HG03342 (cell line): Measurements from ENCODE around the gene PRPF8.

Experiments used
- ATAC-seq: cut with Tn5 transposase; IDR thresholded peaks from one replicate; pipeline ENCODE4 v1.9.1; 2021; ENCODE audit warnings: mild to moderate bottlenecking, moderate library complexity; ENCODE audit not compliant: unreplicated experiment

The PRPF8 gene

GRCh38 chr17:1646199-1646875 is 38.3 kb downstream of the PRPF8 start:
- ATAC-seq: no peak

- ATAC-seq: no peak
These were observed 39.2 kb downstream of the PRPF8 start, which contains the start of gene SCARF1 for GRCh38 chr17:1645207-1646171. Gene SCARF1 (minus strand): TSS chr17:1645732. CDS start chr17:1645697, 35 bp downstream.

GRCh38 chr17:1644493-1645206 is 40.0 kb downstream of the PRPF8 start:
- no peak for ATAC-seq

- no peak for ATAC-seq
These were observed 40.6 kb downstream of the PRPF8 start for GRCh38 chr17:1643999-1644492.

- ATAC-seq: no peak
These were observed 41.2 kb downstream of the PRPF8 start for GRCh38 chr17:1643293-1643998.

- no peak for ATAC-seq
These were observed 43.6 kb downstream of the PRPF8 start for GRCh38 chr17:1641065-1641403.

- no peak for ATAC-seq
These were observed 44.2 kb downstream of the PRPF8 start for GRCh38 chr17:1640329-1641064.

- ATAC-seq: no peak
These were observed 45.0 kb downstream of the PRPF8 start for GRCh38 chr17:1639549-1640180.

GRCh38 chr17:1638624-1639300 is 45.9 kb downstream of the PRPF8 start:
- no peak for ATAC-seq

- no peak for ATAC-seq
These were observed 46.5 kb downstream of the PRPF8 start for GRCh38 chr17:1638171-1638590.

- no peak for ATAC-seq
These were observed 47.9 kb downstream of the PRPF8 start for GRCh38 chr17:1636732-1637285.

GRCh38 chr17:1635675-1636465 is 48.8 kb downstream of the PRPF8 start:
- ATAC-seq: no peak

- no peak for ATAC-seq
These were observed 49.6 kb downstream of the PRPF8 start for GRCh38 chr17:1634841-1635650.

GRCh38 chr17:1630662-1631061 is 54.0 kb downstream of the PRPF8 start:
- ATAC-seq: no peak

- ATAC-seq: no peak
These were observed 55.0 kb downstream of the PRPF8 start for GRCh38 chr17:1629504-1630310.

- peak; percentile 51 for ATAC-seq
These were observed 55.7 kb downstream of the PRPF8 start for GRCh38 chr17:1628856-1629503.
